HG02970 (cell line): ENCODE results near the gene CORO1C.

Experiments
- ATAC-seq: cut with Tn5 transposase; IDR thresholded peaks from one replicate; pipeline ENCODE4 v1.9.1; 2021; ENCODE audit warnings: mild to moderate bottlenecking, moderate library complexity, moderate number of reproducible peaks; ENCODE audit not compliant: unreplicated experiment, low FRiP score

The CORO1C gene

GRCh38 chr12:108700833-108701541 is 30.3 kb downstream of the CORO1C start:
- no peak for ATAC-seq

- ATAC-seq, result no peak
Observed at GRCh38 chr12:108699955-108700563, 31.3 kb downstream of the CORO1C start.

- ATAC-seq, result no peak
Observed at GRCh38 chr12:108697905-108698304, 33.4 kb downstream of the CORO1C start.

- ATAC-seq, result no peak
Observed at GRCh38 chr12:108696996-108697290, 34.4 kb downstream of the CORO1C start.

- no peak for ATAC-seq
Observed at GRCh38 chr12:108696111-108696995, 35.0 kb downstream of the CORO1C start.

- ATAC-seq, result no peak
Observed at GRCh38 chr12:108694812-108695278, 36.5 kb downstream of the CORO1C start.

GRCh38 chr12:108693751-108694150 is 37.6 kb downstream of the CORO1C start:
- no peak for ATAC-seq

GRCh38 chr12:108693186-108693730 is 38.1 kb downstream of the CORO1C start:
- no peak for ATAC-seq

GRCh38 chr12:108691998-108692808 is 39.1 kb downstream of the CORO1C start:
- ATAC-seq, result no peak

- peak; percentile 49 for ATAC-seq
Observed at GRCh38 chr12:108691175-108691997, 39.9 kb downstream of the CORO1C start.

GRCh38 chr12:108690542-108691174 is 40.7 kb downstream of the CORO1C start:
- no peak for ATAC-seq

- ATAC-seq, result no peak
Observed at GRCh38 chr12:108690191-108690518, 41.2 kb downstream of the CORO1C start.

- ATAC-seq, result no peak
Observed at GRCh38 chr12:108689314-108690190, 41.8 kb downstream of the CORO1C start.

GRCh38 chr12:108686780-108687179 is 44.5 kb downstream of the CORO1C start:
- ATAC-seq, result no peak

GRCh38 chr12:108685469-108686260 is 45.7 kb downstream of the CORO1C start:
- ATAC-seq, result no peak

GRCh38 chr12:108683906-108684556 is 47.3 kb downstream of the CORO1C start:
- no peak for ATAC-seq

GRCh38 chr12:108681317-108681716 is 50.0 kb downstream of the CORO1C start:
- no peak for ATAC-seq
